ENCODE data around the gene MTARC1.

The MTARC1 gene

GRCh38 chr1:220825819-220826551, 39.3 kb downstream of the MTARC1 start:
- no peak for TF ChIP-seq POLR2AphosphoS5 (IDR thresholded peaks at IDR 0.05; ENCODE audit: low read depth)
- TF ChIP-seq GABPA (IDR thresholded peaks at IDR 0.05; ENCODE audit: low read depth): no peak
- TF ChIP-seq REST (IDR thresholded peaks at IDR 0.05; ENCODE audit: insufficient replicate concordance, low read depth): no peak
- no peak for TF ChIP-seq SPI1 (IDR thresholded peaks at IDR 0.05; ENCODE audit: borderline replicate concordance, low read depth)
- TF ChIP-seq CTCF (IDR thresholded peaks at IDR 0.05; ENCODE audit: insufficient read depth, low read length): no peak
- H3K27me3 ChIP-seq (ENCODE audit: insufficient read depth, poor library complexity, severe bottlenecking): no peaks in the 10 kb centered on the region
- no peak overlapping the region for H3K4me3 ChIP-seq (replicated peaks; ENCODE audit: insufficient read depth, low read length)
- H3K27ac ChIP-seq (replicated peaks): no peak overlapping the region
- no peak for DNase-seq (ENCODE audit: low read depth in 1 of 2, low spot score in 1 of 2)

- Histone ChIP-seq H3K27me3 (ENCODE audit: insufficient read depth, poor library complexity, severe bottlenecking) (no peaks in the 10 kb centered on the region), H3K27ac (replicated peaks) (no peak overlapping the region), H3K4me3 (replicated peaks; ENCODE audit: insufficient read depth, low read length) (no peak overlapping the region)
- no peak for TF ChIP-seq REST (IDR thresholded peaks at IDR 0.05; ENCODE audit: insufficient replicate concordance, low read depth)
- no peak for TF ChIP-seq SPI1 (IDR thresholded peaks at IDR 0.05; ENCODE audit: borderline replicate concordance, low read depth)
- no peak for TF ChIP-seq POLR2AphosphoS5 (IDR thresholded peaks at IDR 0.05; ENCODE audit: low read depth)
- TF ChIP-seq GABPA (IDR thresholded peaks at IDR 0.05; ENCODE audit: low read depth): no peak
- TF ChIP-seq CTCF (IDR thresholded peaks at IDR 0.05; ENCODE audit: insufficient read depth, low read length): no peak
- no peak for DNase-seq (ENCODE audit: low read depth in 1 of 2, low spot score in 1 of 2)
These were observed 40.0 kb downstream of the MTARC1 start for GRCh38 chr1:220826729-220827128.

- no peak for TF ChIP-seq POLR2AphosphoS5 (IDR thresholded peaks at IDR 0.05; ENCODE audit: low read depth)
- TF ChIP-seq CTCF (IDR thresholded peaks at IDR 0.05; ENCODE audit: insufficient read depth, low read length): no peak
- TF ChIP-seq SPI1 (IDR thresholded peaks at IDR 0.05; ENCODE audit: borderline replicate concordance, low read depth): no peak
- TF ChIP-seq GABPA (IDR thresholded peaks at IDR 0.05; ENCODE audit: low read depth): no peak
- TF ChIP-seq REST (IDR thresholded peaks at IDR 0.05; ENCODE audit: insufficient replicate concordance, low read depth): no peak
These were observed 40.9 kb downstream of the MTARC1 start for GRCh38 chr1:220827445-220828178.

More at GRCh38 chr1:220827445-220828178, 40.9 kb downstream of the MTARC1 start:
- no peak overlapping the region for H3K4me3 ChIP-seq (replicated peaks; ENCODE audit: insufficient read depth, low read length)
- no peak overlapping the region for H3K27ac ChIP-seq (replicated peaks)
- H3K27me3 ChIP-seq (ENCODE audit: insufficient read depth, poor library complexity, severe bottlenecking): no peaks in the 10 kb centered on the region
- no peak for DNase-seq (ENCODE audit: low read depth in 1 of 2, low spot score in 1 of 2)
